Erythroblast (primary cell): ENCODE results near the gene SAC3D1.

Experiments
- GATA1 ChIP-seq: IDR thresholded peaks from 2 replicates; pipeline ENCODE4 v1.6.1; 2011; ENCODE audit warnings: low read depth, mild to moderate bottlenecking, control low read depth, low read length, moderate library complexity
- POLR2A ChIP-seq: IDR thresholded peaks from 2 replicates; pipeline ENCODE4 v1.6.1; 2011; ENCODE audit warnings: mild to moderate bottlenecking, low read length

DNA sequence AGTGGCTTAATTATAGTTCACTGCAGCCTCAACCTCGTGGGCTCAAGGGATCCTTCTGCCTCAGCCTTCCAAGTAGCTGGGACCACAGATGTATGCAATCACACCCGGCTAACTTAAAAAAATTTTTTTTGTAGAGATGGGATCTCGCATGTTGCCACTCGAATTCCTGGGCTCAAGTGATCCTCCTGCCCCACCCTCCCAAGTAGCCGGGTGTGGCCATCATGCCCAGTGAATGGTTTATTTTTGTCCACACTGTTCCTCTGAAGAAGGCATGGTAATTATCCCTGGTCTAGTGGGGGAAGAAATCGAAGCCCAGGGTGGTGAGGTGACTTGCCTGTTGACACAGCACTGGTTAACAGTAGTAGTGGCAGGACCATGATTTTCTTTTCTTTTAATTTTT is 1.9 kb downstream of the SAC3D1 start:
- TF ChIP-seq POLR2A (no peak), GATA1 (no peak)
